ENCODE measurements around the gene ZNF35. TPM values are rescaled to one million over a fixed set of nuclear protein-coding genes. Genes with fewer than 3 reads are reported as not detected.

ZNF35 gene
- total and polyA plus RNA-seq, 2 of the 13 experiments (the other 11 are each of a cell fraction or from before 2014, with no cell fraction given) = 0.20 to 0.22 TPM

- intact Hi-C loops (cut with micrococcal nuclease; ENCODE audit: unreplicated experiment) (no loop called here), in situ Hi-C loops (cut with HindIII; ENCODE audit: extremely low pct_ligation_motif_present, low pct_unique_long_range_greater_than_20kb) (no loop called here)
- no peak for FAIRE-seq
- Histone ChIP-seq H3K79me2 (ENCODE audit: insufficient read depth, low read length) (no peaks in the 10 kb centered on the region), H3K27me3 (ENCODE audit: control insufficient read depth in 1 of 2, insufficient read depth in 2 of 2, low read length in 2 of 2) (no peaks in the 10 kb centered on the region), H3K27ac (ENCODE audit: extremely low read length, insufficient read depth, low read length) (no peak overlapping the region), H3K9ac (ENCODE audit: insufficient read depth, low read depth, low read length) (no peak overlapping the region), H4K20me1 (ENCODE audit: insufficient read depth, low read length) (no peaks in the 10 kb centered on the region), H3K36me3 (replicated peaks in 1 of 2; ENCODE audit: control insufficient read depth in 1 of 2, insufficient read depth in 2 of 2, low read length in 2 of 2) (peaks cover 3 to 8% of the 10 kb centered on the region in 2 experiments; a peak in 3 of 5 replicates), H3K9me3 (ENCODE audit: low read length) (no peaks in the 10 kb centered on the region), H3K4me2 (ENCODE audit: low read depth, low read length) (no peak overlapping the region), H2AFZ (ENCODE audit: low read length) (no peak overlapping the region), H3K4me3 (replicated peaks in 1 of 3; ENCODE audit: insufficient read depth in 1 of 3, low read depth in 2 of 3, low read length in 3 of 3) (no peak overlapping the region), H3K4me1 (ENCODE audit: insufficient read depth, low read length) (no peaks in the 10 kb centered on the region)
- no peak for DNase-seq (ENCODE audit: low spot score)
- ChIA-PET POLR2A (no interaction called here), CTCF (ENCODE audit: low intra/inter-chr PET ratio, low total read pairs) (no interaction called here)
- no peak for TF ChIP-seq RNF2 (conservative IDR thresholded peaks at IDR 0.05; ENCODE audit: low read depth)
- no peak for TF ChIP-seq PHF21A (CRISPR knock-in tag; IDR thresholded peaks at IDR 0.05)
- no peak for TF ChIP-seq RCOR2 (CRISPR knock-in tag; IDR thresholded peaks at IDR 0.05)
- TF ChIP-seq YEATS4 (CRISPR knock-in tag; IDR thresholded peaks at IDR 0.05; ENCODE audit: borderline replicate concordance) = no peak
- no peak for ATAC-seq
- 89% methylated on average over 3 of the region's 3 CpGs for WGBS (ENCODE audit: low lambda C conversion rate)
- no TSS peak for BruUV-seq (replicated peaks)
Measured at GRCh38 chr3:44632193-44632592, 16.3 kb upstream of the ZNF35 start.

- FAIRE-seq (no peak), DNase-seq (ENCODE audit: low spot score) (no peak), ATAC-seq (no peak)
- POLR2A ChIA-PET = no interaction called here
- Histone ChIP-seq H3K4me3 (replicated peaks in 1 of 3; ENCODE audit: insufficient read depth in 1 of 3, low read depth in 2 of 3, low read length in 3 of 3) (no peak overlapping the region), H3K27ac (ENCODE audit: extremely low read length, insufficient read depth, low read length) (no peak overlapping the region), H3K27me3 (ENCODE audit: control insufficient read depth in 1 of 2, insufficient read depth in 2 of 2, low read length in 2 of 2) (no peaks in the 10 kb centered on the region; a peak in 1 of 5 replicates), H3K4me2 (ENCODE audit: low read depth, low read length) (no peak overlapping the region), H2AFZ (ENCODE audit: low read length) (no peak overlapping the region), H3K79me2 (ENCODE audit: insufficient read depth, low read length) (no peaks in the 10 kb centered on the region), H3K4me1 (ENCODE audit: insufficient read depth, low read length) (no peaks in the 10 kb centered on the region), H4K20me1 (ENCODE audit: insufficient read depth, low read length) (no peaks in the 10 kb centered on the region), H3K9ac (ENCODE audit: insufficient read depth, low read depth, low read length) (no peak overlapping the region), H3K36me3 (replicated peaks in 1 of 2; ENCODE audit: control insufficient read depth in 1 of 2, insufficient read depth in 2 of 2, low read length in 2 of 2) (peaks cover 4 to 16% of the 10 kb centered on the region in 2 experiments; a peak in 3 of 5 replicates), H3K9me3 (ENCODE audit: low read length) (no peaks in the 10 kb centered on the region; the same call in 1 of the 2 replicates)
- TF ChIP-seq ERF (CRISPR knock-in tag; IDR thresholded peaks at IDR 0.05) (no peak), E2F2 (CRISPR knock-in tag; IDR thresholded peaks at IDR 0.05; ENCODE audit: borderline replicate concordance) (no peak)
- intact Hi-C loops (cut with micrococcal nuclease; ENCODE audit: unreplicated experiment) (no loop called here), in situ Hi-C loops (cut with HindIII; ENCODE audit: extremely low pct_ligation_motif_present, low pct_unique_long_range_greater_than_20kb) (no loop called here)
- CTCF ChIA-PET (ENCODE audit: low intra/inter-chr PET ratio, low total read pairs) = no interaction called here
- WGBS (ENCODE audit: low lambda C conversion rate) = 96% methylated on average over 4 of the region's 4 CpGs
- BruUV-seq (replicated peaks) = TSS peak; percentile 27
Measured at GRCh38 chr3:44642337-44642736, 6.2 kb upstream of the ZNF35 start.
